K562 (cell line): Measurements from ENCODE around the gene PTPRO. TPM values are rescaled to one million over a fixed set of nuclear protein-coding genes. Genes with fewer than 3 reads are reported as not detected.

ENCODE experiments used
- ATAC-seq: fragments of 200-7000 bp; cut with Tn5 transposase; 3 replicates; pipeline ENCODE4 v1.9.1; 2020; ENCODE audit warnings: moderate library complexity
- BruUV-seq: library from RNA; stranded (reverse); fragments of 400-500 nt; replicated peaks from 2 replicates; lab custom pipeline; 2021; lab: Mats Ljungman, UMichigan
- CTCF ChIA-PET: fragments of 300-600 bp; formaldehyde crosslinking; extraction: SDS; loops from one replicate; lab custom pipeline; 2021; ENCODE audit warnings: low intra/inter-chr PET ratio; lab: Yijun Ruan, JAX
- POLR2A ChIA-PET: fragments of 300-600, 350-650 bp; sonication (Branson Sonifier 250); formaldehyde crosslinking; extraction: SDS; loops from one replicate; lab custom pipeline; 2021; ENCODE audit warnings: antibody characterized with exemption, inconsistent platforms; lab: Yijun Ruan, JAX
- DNase-seq, 4 experiments: peaks; one replicate each; pipeline versions ENCODE4 v3.0.0 to v3.0.0-alpha.2; 2011 to 2018; ENCODE audit warnings: low spot score in 3 of 4, mixed read lengths in 3 of 4; ENCODE audit errors: extremely low read depth in 1 of 4
- FAIRE-seq: peaks from 2 replicates; lab custom pipeline; 2011; peaks lifted over from hg19 to GRCh38; lab: Jason Lieb, UNC
- H2AFZ ChIP-seq: 2 replicates; pipeline ENCODE4 v1.6.0; 2011; ENCODE audit warnings: low read depth, low read length, control low read depth, inconsistent platforms
- H3K27ac ChIP-seq: fragments of 200-600 bp; 3 replicates; pipeline ENCODE4 v1.8.0; 2011; ENCODE audit warnings: low read depth, mild to moderate bottlenecking, control low read depth, inconsistent platforms, low read length, moderate library complexity, mixed read lengths; ENCODE audit errors: extremely low read depth
- H3K27me3 ChIP-seq, 2 experiments: fragments of 300-600 bp in 1 of 2; 2 replicates in 1 of 2; 3 replicates in 1 of 2; pipeline versions ENCODE4 v1.6.0 to v1.8.0; 2011; ENCODE audit warnings: inconsistent platforms in 2 of 2, low read length in 2 of 2, mild to moderate bottlenecking in 1 of 2, mixed read lengths in 1 of 2, moderate library complexity in 1 of 2; ENCODE audit not compliant: control insufficient read depth in 2 of 2, insufficient read depth in 2 of 2
- H3K36me3 ChIP-seq: fragments of 300-600 bp; 3 replicates; pipeline ENCODE4 v1.8.0; 2011; ENCODE audit warnings: mild to moderate bottlenecking, low read length, inconsistent platforms; ENCODE audit not compliant: control insufficient read depth, insufficient read depth
- H3K4me1 ChIP-seq, 2 experiments: fragments of 200-600 bp in 1 of 2; replicated peaks in 1 of 2; 2 replicates in 1 of 2; 3 replicates in 1 of 2; pipeline versions ENCODE4 v1.5.1 to v1.8.0; 2011; ENCODE audit warnings: inconsistent platforms in 2 of 2, low read length in 2 of 2, mild to moderate bottlenecking in 1 of 2, mixed read lengths in 1 of 2, moderate library complexity in 1 of 2; ENCODE audit not compliant: control insufficient read depth in 2 of 2, insufficient read depth in 2 of 2
- H3K4me2 ChIP-seq: 2 replicates; pipeline ENCODE4 v1.6.1; 2011; ENCODE audit warnings: low read length, control low read depth, inconsistent platforms, mixed read lengths; ENCODE audit not compliant: insufficient read depth
- H3K4me3 ChIP-seq: fragments of 200-600 bp; sonication (generic), shearing (Covaris generic); 2 replicates; pipeline ENCODE4 v1.5.1; 2016; ENCODE audit warnings: control low read depth, inconsistent platforms
- H3K79me2 ChIP-seq: fragments of 200-600 bp; 3 replicates; pipeline ENCODE4 v1.8.0; 2011; ENCODE audit warnings: low read length, inconsistent platforms; ENCODE audit not compliant: control insufficient read depth, insufficient read depth
- H3K9ac ChIP-seq, 2 experiments: 2 replicates each; pipeline versions ENCODE4 v1.6.0 to v1.6.1; 2011; ENCODE audit warnings: low read depth in 2 of 2, low read length in 2 of 2, control low read depth in 1 of 2, inconsistent platforms in 1 of 2, mild to moderate bottlenecking in 1 of 2, mixed read lengths in 1 of 2; ENCODE audit not compliant: insufficient read depth in 1 of 2
- H3K9me1 ChIP-seq: one replicate; pipeline ENCODE4 v1.6.0; 2011; ENCODE audit warnings: inconsistent platforms, mild to moderate bottlenecking, low read length, moderate library complexity; ENCODE audit not compliant: control insufficient read depth, insufficient read depth
- H3K9me3 ChIP-seq: replicated peaks from 2 replicates; pipeline ENCODE4 v1.5.1; 2011; ENCODE audit warnings: low read depth, low read length, inconsistent platforms; ENCODE audit not compliant: control insufficient read depth, insufficient read depth
- H4K20me1 ChIP-seq: replicated peaks from 2 replicates; pipeline ENCODE4 v1.6.1; 2011; ENCODE audit warnings: low read length, inconsistent platforms, mixed read lengths; ENCODE audit not compliant: control insufficient read depth, insufficient read depth
- ASH1L ChIP-seq: fragments of 450-650 bp; IDR thresholded peaks from 2 replicates; pipeline ENCODE4 v1.6.1; 2018; ENCODE audit warnings: borderline replicate concordance, mild to moderate bottlenecking, low read depth; ENCODE audit not compliant: partially characterized antibody
- ATF7 ChIP-seq: fragments of 450-650 bp; IDR thresholded peaks from 2 replicates; pipeline ENCODE4 v1.7.1; 2014; ENCODE audit warnings: mild to moderate bottlenecking, moderate library complexity
- DEAF1 ChIP-seq: fragments of 450-650 bp; formaldehyde crosslinking; IDR thresholded peaks from 2 replicates; pipeline ENCODE4 v1.4.0; 2020; ENCODE audit warnings: mild to moderate bottlenecking, moderate library complexity
- FOXA1 ChIP-seq: fragments of 450-650 bp; IDR thresholded peaks from 2 replicates; pipeline ENCODE4 v1.6.1; 2016; ENCODE audit warnings: mild to moderate bottlenecking, borderline replicate concordance
- GATAD2A ChIP-seq: fragments of 450-650 bp; IDR thresholded peaks from 2 replicates; pipeline ENCODE4 v1.6.1; 2017
- HDAC1 ChIP-seq, 2 experiments: fragments of 450-650 bp; IDR thresholded peaks; 2 replicates each; pipeline ENCODE4 v1.6.1; 2016 to 2017; ENCODE audit warnings: inconsistent platforms in 1 of 2, mild to moderate bottlenecking in 1 of 2, moderate library complexity in 1 of 2
- HNRNPL ChIP-seq: fragments of 200-400 bp; formaldehyde crosslinking; IDR thresholded peaks from 2 replicates; pipeline ENCODE4 v1.6.1; 2017; ENCODE audit warnings: low read depth, mild to moderate bottlenecking, low read length
- MAFF ChIP-seq: IDR thresholded peaks from 2 replicates; pipeline ENCODE4 v1.6.1; 2012; ENCODE audit warnings: low read length, improper control_type of control experiment
- MCM2 ChIP-seq: fragments of 450-650 bp; IDR thresholded peaks from 2 replicates; pipeline ENCODE4 v1.6.1; 2017; ENCODE audit warnings: low read depth, mild to moderate bottlenecking
- MTA2 ChIP-seq: fragments of 450-650 bp; IDR thresholded peaks from 2 replicates; pipeline ENCODE4 v1.6.1; 2016; ENCODE audit warnings: low read depth
- MXI1 ChIP-seq: IDR thresholded peaks from 2 replicates; pipeline ENCODE4 v1.6.1; 2011; ENCODE audit warnings: low read depth, mild to moderate bottlenecking, improper control_type of control experiment, low read length
- RBM15 ChIP-seq: fragments of 200-400 bp; formaldehyde crosslinking; IDR thresholded peaks from 2 replicates; pipeline ENCODE4 v1.6.1; 2018; ENCODE audit warnings: mild to moderate bottlenecking, low read length, moderate library complexity; ENCODE audit not compliant: insufficient read depth
- SMARCB1 ChIP-seq: IDR thresholded peaks from 2 replicates; pipeline ENCODE4 v1.6.1; 2011; ENCODE audit warnings: improper control_type of control experiment, low read depth; ENCODE audit not compliant: insufficient read length
- SPI1 ChIP-seq: IDR thresholded peaks from 2 replicates; pipeline ENCODE4 v1.6.1; 2011; ENCODE audit warnings: low read depth, low read length, control low read depth, borderline replicate concordance
- XRCC5 ChIP-seq: fragments of 200-400 bp; formaldehyde crosslinking; IDR thresholded peaks from 2 replicates; pipeline ENCODE4 v1.6.1; 2017; ENCODE audit warnings: low read depth, mild to moderate bottlenecking, low read length
- ZBTB5 ChIP-seq: fragments of 450-650 bp; IDR thresholded peaks from 2 replicates; pipeline ENCODE4 v1.6.1; 2017; ENCODE audit warnings: antibody characterized with exemption
- ZNF184 ChIP-seq: sonication (generic); formaldehyde crosslinking; IDR thresholded peaks from 2 replicates; pipeline ENCODE4 v1.5.0; 2020; ENCODE audit warnings: missing genetic modification reagents
- ZNF740 ChIP-seq, 3 experiments: fragments of 200-800 bp in 1 of 3; sonication (Bioruptor generic) in 1 of 3; sonication (generic) in 1 of 3; formaldehyde crosslinking in 1 of 3; IDR thresholded peaks; 2 replicates each; pipeline versions ENCODE4 v1.6.1 to v1.8.0; 2016 to 2022; ENCODE audit warnings: mild to moderate bottlenecking in 2 of 3, missing compliant biosample characterization in 2 of 3, missing genetic modification characterization in 2 of 3, missing genetic modification reagents in 1 of 3
- ZNF766 ChIP-seq: fragments of 200-800 bp; sonication (Bioruptor generic); conservative IDR thresholded peaks from 2 replicates; pipeline ENCODE4 v1.6.1; 2016; ENCODE audit warnings: missing genetic modification characterization, missing compliant biosample characterization
- WGBS: fragments of 100-300 bp; shearing (Covaris generic); methylation state at CpG from one replicate; pipeline ENCODE4 v1.1.6; 2016; ENCODE audit warnings: low coverage, mixed read lengths; ENCODE audit not compliant: insufficient coverage; ENCODE audit errors: missing lambda C conversion rate; 5-methylcytosine and 5-hydroxymethylcytosine counted together
- in situ Hi-C: fragments of 300-500 bp; cut with MboI; formaldehyde crosslinking; loops from 4 replicates; pipeline ENCODE4 v1.15.0; 2018; ENCODE audit warnings: inconsistent platforms, mixed read lengths
- intact Hi-C: fragments of 100-400 bp; cut with micrococcal nuclease; formaldehyde crosslinking; loops from 2 replicates; pipeline ENCODE4 v1.14.2; 2022
- polyA plus RNA-seq, 8 experiments: library from polyadenylated mRNA; depleted of rRNA in 4 of 8; stranded (reverse) in 5 of 8; unstranded in 3 of 8; fragments of >200 nt; fragmentation: Nextera tagmentation in 2 of 8; fragmentation: Illumina TruSeq in 1 of 8; extraction: Ambion mirVana in 2 of 8; extraction: Trizol in 1 of 8; gene quantifications; 2 replicates each; pipeline versions ENCODE4 v1.2.1 to v1.2.3, GENCODE V29; 2011 to 2014; ENCODE audit warnings: inconsistent platforms in 1 of 8, missing spikeins in 1 of 8
- total RNA-seq, 7 experiments: library from RNA; depleted of rRNA in 6 of 7; stranded (reverse); fragments of >200 nt in 6 of 7; fragmentation: Illumina TruSeq in 2 of 7; extraction: Trizol in 2 of 7; gene quantifications; 2 replicates each; pipeline versions ENCODE4 v1.2.1 to v1.2.3, GENCODE V29; 2011 to 2021; ENCODE audit warnings: low replicate concordance in 1 of 7

PTPRO gene
- total and polyA plus RNA-seq, 9 of the 15 experiments (the other 6 are each of a cell fraction or from before 2014, with no cell fraction given), result 0.22 TPM; not detected in 8

DNA sequence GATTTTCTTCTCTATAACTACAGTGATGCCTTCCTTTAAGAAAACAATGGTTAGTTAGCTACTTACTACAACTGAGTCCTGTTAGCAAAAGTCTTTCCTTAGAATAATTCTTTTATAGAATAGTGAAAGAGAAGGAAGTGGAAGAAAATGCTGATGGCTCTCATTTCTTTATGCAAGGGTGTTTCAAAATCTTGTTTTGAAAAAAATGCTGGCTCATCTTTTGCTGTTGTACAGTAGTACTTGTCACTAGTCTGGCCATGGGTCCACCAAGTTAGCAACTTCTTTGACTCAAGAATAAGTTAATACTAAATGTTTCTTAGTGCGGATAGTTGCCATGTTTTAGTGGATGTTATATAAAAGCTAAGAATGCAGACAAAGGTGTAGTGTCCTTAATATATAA lies 225.4 kb downstream of the PTPRO start:
- H3K36me3 ChIP-seq, result no peaks in the 10 kb centered on the region
- CTCF ChIA-PET, result no interaction called here
- H3K9ac ChIP-seq, result no peak overlapping the region
- ATAC-seq (no peak), DNase-seq (no peak), FAIRE-seq (no peak)
- H3K27ac ChIP-seq, result no peak overlapping the region
- H3K9me1 ChIP-seq, result no peaks in the 10 kb centered on the region
- WGBS, result 0% methylated on average over 1 of the region's 1 CpG
- intact Hi-C loops (no loop called here), in situ Hi-C loops (no loop called here)
- no peaks in the 10 kb centered on the region for H3K79me2 ChIP-seq
- BruUV-seq, result no TSS peak
- no peak overlapping the region for H3K4me2 ChIP-seq
- no peaks in the 10 kb centered on the region for H4K20me1 ChIP-seq
- H3K4me3 ChIP-seq, result no peak overlapping the region
- TF ChIP-seq FOXA1 (no peak), MAFF (no peak), XRCC5 (no peak), ZNF184 (CRISPR knock-in tag) (no peak), ZBTB5 (no peak), MTA2 (no peak), ASH1L (no peak), ZNF766 (CRISPR knock-in tag) (no peak), SPI1 (no peak), HDAC1 (IDR thresholded peaks at IDR 0.05) (no peak), ATF7 (no peak), DEAF1 (CRISPR knock-in tag) (no peak), ZNF740 (CRISPR knock-in tag; IDR thresholded peaks at IDR 0.05) (no peak), ZNF740 (tag; IDR thresholded peaks at IDR 0.05) (no peak), GATAD2A (no peak), RBM15 (no peak), HNRNPL (no peak), SMARCB1 (no peak), MCM2 (no peak), MXI1 (no peak)
- H3K9me3 ChIP-seq, result no peaks in the 10 kb centered on the region
- H3K4me1 ChIP-seq, result no peaks in the 10 kb centered on the region
- H3K27me3 ChIP-seq, result no peaks in the 10 kb centered on the region
- H2AFZ ChIP-seq, result no peak overlapping the region
- POLR2A ChIA-PET, result no interaction called here
